ENCODE data around the gene PCIF1.

- no peak for TF ChIP-seq CTCF (IDR thresholded peaks at IDR 0.05; ENCODE audit: low read depth, low read length, poor library complexity, severe bottlenecking)
- no peak for TF ChIP-seq EZH2phosphoT487 (IDR thresholded peaks at IDR 0.05; ENCODE audit: borderline replicate concordance, low read length)
Measured at GRCh38 chr20:45918182-45918737, 16.2 kb upstream of the PCIF1 start.
